Adrenal gland (tissue), 5 donors: Measurements from ENCODE around the gene STAT3.

ENCODE experiments used
- CTCF ChIP-seq, 6 experiments: fragments of 450-650 bp in 4 of 6; fragments of 200-600 bp in 2 of 6; sonication (generic) in 1 of 6; IDR thresholded peaks; 1 replicate in 5 of 6; 2 replicates in 1 of 6; pipeline versions ENCODE4 v1.5.1 to v1.8.0; 2016 to 2021; ENCODE audit warnings: antibody characterized with exemption in 6 of 6, mild to moderate bottlenecking in 2 of 6, moderate library complexity in 1 of 6
- POLR2A ChIP-seq, 2 donors: fragments of 450-650 bp; IDR thresholded peaks; one replicate each; pipeline ENCODE4 v1.6.1; 2017; ENCODE audit warnings: antibody characterized with exemption in 2 of 2, mild to moderate bottlenecking in 2 of 2, moderate library complexity in 1 of 2
- donor health status: DM: no; HTN: no; CAD: no.

DNA sequence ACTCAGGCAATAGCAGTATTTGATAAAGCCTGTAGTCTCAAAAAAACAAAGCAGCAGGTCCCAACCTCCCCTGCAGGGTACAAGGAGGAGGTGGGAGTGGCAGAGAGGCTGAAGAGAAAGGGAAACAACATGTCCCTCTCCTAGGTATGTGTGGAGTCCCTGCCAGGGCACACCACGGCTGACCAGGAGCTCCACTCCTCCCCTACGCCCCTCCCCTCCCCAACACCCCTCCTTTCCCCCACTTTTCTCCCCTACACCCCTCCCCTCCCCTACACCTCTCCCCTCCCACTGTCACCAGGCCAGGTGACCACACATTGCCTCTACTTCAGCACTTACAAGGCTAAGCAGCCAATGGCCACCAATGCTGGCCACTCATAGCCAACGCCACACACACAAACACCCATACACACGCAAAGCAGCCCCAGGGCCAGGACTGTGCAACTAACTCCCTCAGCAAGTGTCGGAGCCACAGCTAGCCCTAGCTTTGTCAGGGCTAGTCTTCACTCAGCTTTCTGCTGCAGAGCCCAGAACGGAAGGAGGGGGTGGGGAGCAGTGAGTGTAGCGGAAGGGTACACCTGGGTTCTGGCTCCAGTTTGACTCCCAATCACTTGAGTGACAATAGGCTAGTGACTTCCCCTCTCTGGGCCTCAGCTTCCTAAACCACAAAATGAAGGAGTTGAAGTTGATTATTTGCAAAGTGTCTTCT is 26.6 kb upstream of the STAT3 start:
- TF ChIP-seq CTCF (IDR thresholded peaks at IDR 0.05) (no peak), POLR2A (IDR thresholded peaks at IDR 0.05) (no peak)
